Keratinocyte (primary cell): ENCODE results near the gene SELENON. TPM values are rescaled to one million over a fixed set of nuclear protein-coding genes. Genes with fewer than 3 reads are reported as not detected.

Source experiments
- DNase-seq: peaks from one replicate; pipeline ENCODE4 v3.0.0-alpha.2; 2011; ENCODE audit warnings: low read depth, missing footprints, low spot score
- FAIRE-seq: peaks from 2 replicates; lab custom pipeline; 2011; peaks lifted over from hg19 to GRCh38; lab: Jason Lieb, UNC
- H2AFZ ChIP-seq: 2 replicates; pipeline ENCODE4 v1.6.0; 2012; ENCODE audit warnings: low read length, control low read depth, inconsistent platforms; ENCODE audit not compliant: control insufficient read depth
- H3K27ac ChIP-seq: 2 replicates; pipeline ENCODE4 v1.5.1; 2011; ENCODE audit warnings: low read length; ENCODE audit not compliant: control insufficient read depth, insufficient read depth
- H3K27me3 ChIP-seq: 3 replicates; pipeline ENCODE4 v1.6.0; 2011; ENCODE audit warnings: low read length; ENCODE audit not compliant: control insufficient read depth, insufficient read depth; ENCODE audit errors: extremely low read depth
- H3K36me3 ChIP-seq, 2 experiments: 2 replicates in 1 of 2; 3 replicates in 1 of 2; pipeline ENCODE4 v1.5.1; 2011; ENCODE audit warnings: low read length in 2 of 2, mild to moderate bottlenecking in 1 of 2; ENCODE audit not compliant: control insufficient read depth in 2 of 2, insufficient read depth in 2 of 2; ENCODE audit errors: extremely low read depth in 1 of 2
- H3K4me1 ChIP-seq: 3 replicates; pipeline ENCODE4 v1.5.1; 2011; ENCODE audit warnings: low read length; ENCODE audit not compliant: control insufficient read depth, insufficient read depth; ENCODE audit errors: extremely low read depth
- H3K4me2 ChIP-seq: 3 replicates; pipeline ENCODE4 v1.6.0; 2011; ENCODE audit warnings: low read depth, low read length; ENCODE audit not compliant: control insufficient read depth, insufficient read depth; ENCODE audit errors: extremely low read depth
- H3K4me3 ChIP-seq, 3 experiments: fragments of 200-600 bp in 1 of 3; sonication (generic) in 1 of 3; 2 replicates in 2 of 3; 3 replicates in 1 of 3; pipeline ENCODE4 v1.5.1; 2011 to 2016; ENCODE audit warnings: low read length in 3 of 3, mild to moderate bottlenecking in 3 of 3, control low read depth in 2 of 3, inconsistent platforms in 1 of 3, low read depth in 1 of 3, mixed read lengths in 1 of 3, mixed run types in 1 of 3, moderate library complexity in 1 of 3; ENCODE audit not compliant: control insufficient read depth in 2 of 3, insufficient read depth in 2 of 3; ENCODE audit errors: extremely low read depth in 1 of 3
- H3K79me2 ChIP-seq: 2 replicates; pipeline ENCODE4 v1.6.0; 2012; ENCODE audit warnings: low read length; ENCODE audit not compliant: control insufficient read depth, insufficient read depth
- H3K9ac ChIP-seq: 3 replicates; pipeline ENCODE4 v1.6.0; 2011; ENCODE audit warnings: low read length; ENCODE audit not compliant: control insufficient read depth, insufficient read depth; ENCODE audit errors: extremely low read depth
- H3K9me1 ChIP-seq: 3 replicates; pipeline ENCODE4 v1.6.0; 2011; ENCODE audit warnings: low read length; ENCODE audit not compliant: control insufficient read depth, insufficient read depth; ENCODE audit errors: extremely low read depth
- H3K9me3 ChIP-seq: 2 replicates; pipeline ENCODE4 v1.5.1; 2012; ENCODE audit warnings: low read depth, low read length; ENCODE audit not compliant: control insufficient read depth
- H4K20me1 ChIP-seq: 3 replicates; pipeline ENCODE4 v1.6.0; 2011; ENCODE audit warnings: low read length; ENCODE audit not compliant: control insufficient read depth, insufficient read depth; ENCODE audit errors: extremely low read depth
- CTCF ChIP-seq, 3 experiments: IDR thresholded peaks in 1 of 3; conservative IDR thresholded peaks in 1 of 3; optimal IDR thresholded peaks in 1 of 3; 2 replicates in 2 of 3; 3 replicates in 1 of 3; pipeline versions ENCODE3 to v1.5.1; 2011; ENCODE audit warnings: low read length in 3 of 3, mild to moderate bottlenecking in 3 of 3, moderate library complexity in 2 of 3, control low read depth in 1 of 3, inconsistent platforms in 1 of 3; ENCODE audit not compliant: insufficient read depth in 2 of 3; ENCODE audit errors: extremely low read depth in 1 of 3
- EZH2 ChIP-seq: IDR thresholded peaks from one replicate; pipeline ENCODE4 v1.6.1; 2012; ENCODE audit warnings: inconsistent platforms, mild to moderate bottlenecking, low read length, moderate library complexity
- dilution Hi-C: fragments of 300-500 bp; cut with MboI; formaldehyde crosslinking; loops from one replicate; pipeline ENCODE4 v1.7.0; 2020; ENCODE audit warnings: low sequenced_read_pairs; ENCODE audit not compliant: extremely low pct_ligation_motif_present
- polyA plus RNA-seq, 5 experiments: library from polyadenylated mRNA; depleted of rRNA in 3 of 5; stranded (reverse) in 3 of 5; stranded (forward) in 1 of 5; unstranded in 1 of 5; fragments of >200 nt; gene quantifications; 1 replicate in 1 of 5; 2 replicates in 3 of 5; 3 replicates in 1 of 5; pipeline versions ENCODE4 v1.2.1 to v1.2.3, GENCODE V29; 2011 to 2012; ENCODE audit warnings: missing spikeins in 2 of 5, low read depth in 1 of 5, low replicate concordance in 1 of 5

The SELENON gene
- polyA plus RNA-seq, 1 donor (not counting 4 experiments of a cell fraction or from before 2014, with no cell fraction given), result 15.4 TPM

GRCh38 chr1:25805863-25806225, 5.9 kb downstream of the SELENON start:
- DNase-seq (no peak), FAIRE-seq (no peak)
- Histone ChIP-seq H3K79me2 (peaks cover 1% of the 10 kb centered on the region), H3K9me3 (no peaks in the 10 kb centered on the region), H3K4me1 (peaks cover 5% of the 10 kb centered on the region), H2AFZ (no peak overlapping the region), H3K4me3 (no peak overlapping the region), H3K4me2 (no peak overlapping the region), H3K36me3 (peaks cover 16 to 22% of the 10 kb centered on the region in 2 experiments), H3K27ac (no peak overlapping the region), H3K9me1 (no peaks in the 10 kb centered on the region), H3K27me3 (no peaks in the 10 kb centered on the region), H4K20me1 (no peaks in the 10 kb centered on the region), H3K9ac (no peak overlapping the region)
- dilution Hi-C loops, result no loop called here
- TF ChIP-seq CTCF (optimal IDR thresholded peaks at IDR 0.05 in 1 of 3, IDR thresholded peaks at IDR 0.05 in 1 of 3, conservative IDR thresholded peaks at IDR 0.05 in 1 of 3; ENCODE audit: extremely low read depth in 1 of 3, insufficient read depth in 2 of 3, low read length in 3 of 3), result no peak
- no peak for TF ChIP-seq EZH2

GRCh38 chr1:25806418-25806817, 6.4 kb downstream of the SELENON start:
- Histone ChIP-seq H2AFZ (no peak overlapping the region), H3K9ac (no peak overlapping the region), H3K27me3 (no peaks in the 10 kb centered on the region), H3K79me2 (no peaks in the 10 kb centered on the region), H3K9me1 (no peaks in the 10 kb centered on the region), H3K4me2 (no peak overlapping the region), H3K4me3 (no peak overlapping the region), H4K20me1 (no peaks in the 10 kb centered on the region), H3K4me1 (no peaks in the 10 kb centered on the region), H3K27ac (no peak overlapping the region), H3K9me3 (no peaks in the 10 kb centered on the region), H3K36me3 (peaks cover 19 to 24% of the 10 kb centered on the region in 2 experiments)
- FAIRE-seq (no peak), DNase-seq (no peak)
- dilution Hi-C loops, result no loop called here
- TF ChIP-seq EZH2 (no peak), CTCF (optimal IDR thresholded peaks at IDR 0.05 in 1 of 3, IDR thresholded peaks at IDR 0.05 in 1 of 3, conservative IDR thresholded peaks at IDR 0.05 in 1 of 3; ENCODE audit: extremely low read depth in 1 of 3, insufficient read depth in 2 of 3, low read length in 3 of 3) (no peak)
